GM23338 (cell line): ENCODE data around the gene EFNB2. TPM values are rescaled to one million over a fixed set of nuclear protein-coding genes. Genes with fewer than 3 reads are reported as not detected.
A peak's percentile ranks its signal among the peaks of the same experiment; 100 is the strongest.

Experiments
- ATAC-seq: fragments of 200-7000 bp; cut with Tn5 transposase; 3 replicates; pipeline ENCODE4 v1.9.1; 2020
- DNase-seq: peaks from one replicate; pipeline ENCODE4 v3.0.0-alpha.2; 2015; ENCODE audit warnings: low spot score
- H2AFZ ChIP-seq: fragments of 200-600 bp; sonication (generic); 2 replicates; pipeline ENCODE4 v1.8.0; 2016; ENCODE audit warnings: antibody characterized with exemption, mild to moderate bottlenecking, moderate library complexity
- H3F3A ChIP-seq: fragments of 200-600 bp; sonication (generic); replicated peaks from 2 replicates; pipeline ENCODE4 v1.8.0; 2017; ENCODE audit warnings: antibody characterized with exemption, mixed run types, low read depth
- H3K27ac ChIP-seq: fragments of 200-600 bp; sonication (generic); 2 replicates; pipeline ENCODE4 v1.6.1; 2016; ENCODE audit warnings: low read depth
- H3K27me3 ChIP-seq: fragments of 200-600 bp; sonication (generic); 2 replicates; pipeline ENCODE4 v1.8.0; 2016; ENCODE audit warnings: mild to moderate bottlenecking, mixed run types, moderate library complexity; ENCODE audit not compliant: insufficient read depth
- H3K36me3 ChIP-seq: fragments of 200-600 bp; sonication (generic); 2 replicates; pipeline ENCODE4 v1.8.0; 2016; ENCODE audit warnings: mild to moderate bottlenecking; ENCODE audit not compliant: insufficient read depth
- H3K4me1 ChIP-seq: fragments of 200-600 bp; sonication (generic); 2 replicates; pipeline ENCODE4 v1.8.0; 2016; ENCODE audit warnings: mild to moderate bottlenecking, moderate library complexity; ENCODE audit not compliant: insufficient read depth
- H3K4me2 ChIP-seq: fragments of 200-600 bp; sonication (generic); 2 replicates; pipeline ENCODE4 v1.7.1; 2017; ENCODE audit warnings: mixed run types
- H3K4me3 ChIP-seq: fragments of 200-600 bp; sonication (generic); 2 replicates; pipeline ENCODE4 v1.6.1; 2016; ENCODE audit warnings: mixed run types
- H3K79me2 ChIP-seq: fragments of 200-600 bp; sonication (generic); replicated peaks from 2 replicates; pipeline ENCODE4 v1.8.0; 2017; ENCODE audit warnings: mild to moderate bottlenecking; ENCODE audit not compliant: insufficient read depth
- H3K9me2 ChIP-seq: fragments of 200-600 bp; sonication (generic); 2 replicates; pipeline ENCODE4 v1.8.0; 2017; ENCODE audit not compliant: insufficient read depth
- H4K20me1 ChIP-seq: fragments of 200-600 bp; sonication (generic); replicated peaks from 2 replicates; pipeline ENCODE4 v1.8.0; 2017; ENCODE audit warnings: mild to moderate bottlenecking; ENCODE audit not compliant: insufficient read depth
- H3K27ac Mint-ChIP-seq: 2 replicates; pipeline ENCODE4 v1.8.0; 2020; ENCODE audit warnings: inconsistent platforms, mild to moderate bottlenecking, moderate library complexity, mixed read lengths
- H3K27me3 Mint-ChIP-seq: 3 replicates; pipeline ENCODE4 v1.8.0; 2022; ENCODE audit warnings: low read depth, mild to moderate bottlenecking, moderate library complexity, mixed read lengths, inconsistent platforms; ENCODE audit not compliant: insufficient read depth, poor library complexity
- H3K36me3 Mint-ChIP-seq: 3 replicates; pipeline ENCODE4 v1.8.0; 2021; ENCODE audit warnings: low read depth, mild to moderate bottlenecking, inconsistent platforms, moderate library complexity, mixed read lengths
- H3K4me1 Mint-ChIP-seq: 3 replicates; pipeline ENCODE4 v1.8.0; 2020; ENCODE audit warnings: mild to moderate bottlenecking, inconsistent platforms, mixed read lengths
- H3K4me3 Mint-ChIP-seq: 3 replicates; pipeline ENCODE4 v1.8.0; 2021; ENCODE audit warnings: moderate library complexity, mild to moderate bottlenecking, inconsistent platforms, mixed read lengths
- H3K9me3 Mint-ChIP-seq: 3 replicates; pipeline ENCODE4 v1.8.0; 2020; ENCODE audit warnings: moderate library complexity, mild to moderate bottlenecking, inconsistent platforms, mixed read lengths
- CREB1 ChIP-seq: fragments of 250-450 bp; sonication (Bioruptor Pico); IDR thresholded peaks from 2 replicates; pipeline ENCODE4 v1.5.0; 2020; ENCODE audit warnings: low read depth, mild to moderate bottlenecking, moderate library complexity
- EZH2 ChIP-seq: fragments of 200-600 bp; sonication (generic); IDR thresholded peaks from one replicate; pipeline ENCODE4 v1.8.0; 2017; ENCODE audit warnings: antibody characterized with exemption, mild to moderate bottlenecking, low read depth; ENCODE audit not compliant: unreplicated experiment
- EZH2phosphoT487 ChIP-seq: fragments of 200-600 bp; sonication (generic); IDR thresholded peaks from one replicate; pipeline ENCODE4 v1.8.1; 2018; ENCODE audit warnings: antibody characterized with exemption; ENCODE audit not compliant: unreplicated experiment
- JUNB ChIP-seq: IDR thresholded peaks from one replicate; pipeline ENCODE4 v1.6.1; 2016; ENCODE audit warnings: antibody characterized with exemption; ENCODE audit not compliant: unreplicated experiment
- NANOG ChIP-seq: IDR thresholded peaks from 2 replicates; pipeline ENCODE4 v1.6.1; 2016; ENCODE audit warnings: antibody characterized with exemption, borderline replicate concordance
- POLR2AphosphoS5 ChIP-seq: IDR thresholded peaks from 2 replicates; pipeline ENCODE4 v1.6.1; 2016; ENCODE audit warnings: antibody characterized with exemption, low read depth
- STAT1 ChIP-seq: IDR thresholded peaks from one replicate; pipeline ENCODE4 v1.6.1; 2016; ENCODE audit warnings: antibody characterized with exemption; ENCODE audit not compliant: unreplicated experiment
- ZNF114 ChIP-seq: fragments of 250-450 bp; sonication (Bioruptor Pico); IDR thresholded peaks from 2 replicates; pipeline ENCODE4 v1.5.0; 2020; ENCODE audit warnings: mild to moderate bottlenecking, moderate library complexity
- ZNF331 ChIP-seq: fragments of 250-450 bp; sonication (Bioruptor Pico); IDR thresholded peaks from 2 replicates; pipeline ENCODE4 v1.5.0; 2020; ENCODE audit warnings: low read depth, mild to moderate bottlenecking, moderate library complexity
- polyA plus RNA-seq: library from polyadenylated mRNA; unstranded; fragments of >200 nt; fragmentation: Nextera tagmentation; extraction: Ambion mirVana; gene quantifications from 2 replicates; pipeline ENCODE4 v1.2.1, GENCODE V29; 2016
- total RNA-seq: library from RNA; depleted of rRNA; stranded (reverse); fragments of >200 nt; shearing (Covaris generic); gene quantifications from 2 replicates; pipeline ENCODE4 v1.2.3, GENCODE V29; 2014
- TF ChIP-seq, protein P1 (sequence below): IDR thresholded peaks from one replicate; pipeline ENCODE4 v1.6.1; 2018; ENCODE audit warnings: antibody characterized with exemption; ENCODE audit not compliant: unreplicated experiment
- TF ChIP-seq, protein P2 (sequence below), 2 experiments: fragments of 200-600 bp in 1 of 2; sonication (generic) in 1 of 2; conservative IDR thresholded peaks; 2 replicates each; pipeline versions ENCODE4 v1.5.1 to v1.6.1; 2016 to 2017; ENCODE audit warnings: antibody characterized with exemption in 2 of 2, low read depth in 2 of 2, mild to moderate bottlenecking in 2 of 2, moderate library complexity in 1 of 2
- TF ChIP-seq, protein P3 (sequence below): fragments of 250-450 bp; sonication (Bioruptor Pico); IDR thresholded peaks from 2 replicates; pipeline ENCODE4 v1.5.0; 2020; ENCODE audit warnings: mild to moderate bottlenecking, moderate library complexity
- TF ChIP-seq, protein P4 (sequence below): IDR thresholded peaks from 2 replicates; pipeline ENCODE4 v1.6.1; 2016; ENCODE audit warnings: antibody characterized with exemption

EFNB2 gene
- total and polyA plus RNA-seq, 2 experiments from 2014 or later = 5.7 to 10.9 TPM

DNA sequence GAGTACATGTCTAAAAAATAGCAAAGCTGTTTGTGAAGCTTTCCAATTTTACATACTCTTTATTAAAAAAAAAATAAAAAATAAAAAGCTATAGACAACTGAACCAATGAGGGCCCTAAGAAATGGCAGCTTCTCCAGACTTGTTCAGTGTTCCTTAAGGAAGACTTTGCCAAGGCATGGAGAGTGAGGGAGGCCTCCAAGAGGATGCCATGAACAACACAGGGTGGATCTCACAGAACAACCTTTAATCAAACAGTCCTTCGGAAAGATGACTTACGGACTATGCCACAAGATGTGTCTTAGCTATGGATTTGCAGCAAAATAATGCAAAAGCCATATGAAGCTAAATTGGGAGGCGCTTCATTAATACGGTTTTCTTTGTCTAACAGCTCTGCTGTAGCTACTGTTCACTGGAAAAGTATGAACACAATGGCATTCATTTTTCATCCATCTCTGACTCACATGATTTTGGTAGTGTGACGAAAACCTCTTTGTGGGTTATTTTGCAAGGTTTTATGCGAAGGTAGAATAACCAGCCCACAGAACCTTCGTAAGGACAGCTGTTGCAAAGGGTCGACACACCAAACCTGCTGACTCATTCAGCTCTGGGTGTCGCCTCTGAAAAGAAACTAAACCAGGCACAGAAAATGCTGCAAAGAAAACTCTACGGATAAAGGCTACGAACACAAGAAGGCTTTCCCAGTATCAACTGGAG is 27.7 kb downstream of the EFNB2 start:
- peak; percentile 55 for ATAC-seq
- H3K27me3 Mint-ChIP-seq = no peaks in the 10 kb centered on the region
- Histone ChIP-seq H3K4me3 (no peak overlapping the region), H2AFZ (0 out of 2 replicates have a peak overlapping the region, but pooled peaks have one; percentile 2), H3K4me1 (peaks cover 23% of the 10 kb centered on the region), H3K9me2 (no peaks in the 10 kb centered on the region), H3K4me2 (peak overlapping the region; percentile 30; the same call in 1 of the 2 replicates), H3K36me3 (no peaks in the 10 kb centered on the region), H4K20me1 (no peaks in the 10 kb centered on the region), H3K27me3 (no peaks in the 10 kb centered on the region), H3K27ac (peak overlapping the region; percentile 50; the same call in 1 of the 2 replicates), H3K79me2 (peaks cover 52% of the 10 kb centered on the region), H3F3A (no peaks in the 10 kb centered on the region)
- no peaks in the 10 kb centered on the region for H3K9me3 Mint-ChIP-seq
- H3K4me3 Mint-ChIP-seq = no peak overlapping the region
- peak; percentile 48 for DNase-seq
- H3K36me3 Mint-ChIP-seq = peaks cover 17% of the 10 kb centered on the region; the same call in 2 of the 3 replicates
- H3K27ac Mint-ChIP-seq = peak overlapping the region; percentile 96
- H3K4me1 Mint-ChIP-seq = peaks cover 17% of the 10 kb centered on the region
- no peak for TF ChIP-seq EZH2
- TF ChIP-seq NANOG = no peak
- no peak for TF ChIP-seq POLR2AphosphoS5
- TF ChIP-seq, protein P1, sequence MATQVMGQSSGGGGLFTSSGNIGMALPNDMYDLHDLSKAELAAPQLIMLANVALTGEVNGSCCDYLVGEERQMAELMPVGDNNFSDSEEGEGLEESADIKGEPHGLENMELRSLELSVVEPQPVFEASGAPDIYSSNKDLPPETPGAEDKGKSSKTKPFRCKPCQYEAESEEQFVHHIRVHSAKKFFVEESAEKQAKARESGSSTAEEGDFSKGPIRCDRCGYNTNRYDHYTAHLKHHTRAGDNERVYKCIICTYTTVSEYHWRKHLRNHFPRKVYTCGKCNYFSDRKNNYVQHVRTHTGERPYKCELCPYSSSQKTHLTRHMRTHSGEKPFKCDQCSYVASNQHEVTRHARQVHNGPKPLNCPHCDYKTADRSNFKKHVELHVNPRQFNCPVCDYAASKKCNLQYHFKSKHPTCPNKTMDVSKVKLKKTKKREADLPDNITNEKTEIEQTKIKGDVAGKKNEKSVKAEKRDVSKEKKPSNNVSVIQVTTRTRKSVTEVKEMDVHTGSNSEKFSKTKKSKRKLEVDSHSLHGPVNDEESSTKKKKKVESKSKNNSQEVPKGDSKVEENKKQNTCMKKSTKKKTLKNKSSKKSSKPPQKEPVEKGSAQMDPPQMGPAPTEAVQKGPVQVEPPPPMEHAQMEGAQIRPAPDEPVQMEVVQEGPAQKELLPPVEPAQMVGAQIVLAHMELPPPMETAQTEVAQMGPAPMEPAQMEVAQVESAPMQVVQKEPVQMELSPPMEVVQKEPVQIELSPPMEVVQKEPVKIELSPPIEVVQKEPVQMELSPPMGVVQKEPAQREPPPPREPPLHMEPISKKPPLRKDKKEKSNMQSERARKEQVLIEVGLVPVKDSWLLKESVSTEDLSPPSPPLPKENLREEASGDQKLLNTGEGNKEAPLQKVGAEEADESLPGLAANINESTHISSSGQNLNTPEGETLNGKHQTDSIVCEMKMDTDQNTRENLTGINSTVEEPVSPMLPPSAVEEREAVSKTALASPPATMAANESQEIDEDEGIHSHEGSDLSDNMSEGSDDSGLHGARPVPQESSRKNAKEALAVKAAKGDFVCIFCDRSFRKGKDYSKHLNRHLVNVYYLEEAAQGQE = no peak
- TF ChIP-seq, protein P2, sequence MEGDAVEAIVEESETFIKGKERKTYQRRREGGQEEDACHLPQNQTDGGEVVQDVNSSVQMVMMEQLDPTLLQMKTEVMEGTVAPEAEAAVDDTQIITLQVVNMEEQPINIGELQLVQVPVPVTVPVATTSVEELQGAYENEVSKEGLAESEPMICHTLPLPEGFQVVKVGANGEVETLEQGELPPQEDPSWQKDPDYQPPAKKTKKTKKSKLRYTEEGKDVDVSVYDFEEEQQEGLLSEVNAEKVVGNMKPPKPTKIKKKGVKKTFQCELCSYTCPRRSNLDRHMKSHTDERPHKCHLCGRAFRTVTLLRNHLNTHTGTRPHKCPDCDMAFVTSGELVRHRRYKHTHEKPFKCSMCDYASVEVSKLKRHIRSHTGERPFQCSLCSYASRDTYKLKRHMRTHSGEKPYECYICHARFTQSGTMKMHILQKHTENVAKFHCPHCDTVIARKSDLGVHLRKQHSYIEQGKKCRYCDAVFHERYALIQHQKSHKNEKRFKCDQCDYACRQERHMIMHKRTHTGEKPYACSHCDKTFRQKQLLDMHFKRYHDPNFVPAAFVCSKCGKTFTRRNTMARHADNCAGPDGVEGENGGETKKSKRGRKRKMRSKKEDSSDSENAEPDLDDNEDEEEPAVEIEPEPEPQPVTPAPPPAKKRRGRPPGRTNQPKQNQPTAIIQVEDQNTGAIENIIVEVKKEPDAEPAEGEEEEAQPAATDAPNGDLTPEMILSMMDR (conservative IDR thresholded peaks at IDR 0.05; ENCODE audit: low read depth in 2 of 2) = no peak
- TF ChIP-seq JUNB = no peak
- TF ChIP-seq, protein P3, sequence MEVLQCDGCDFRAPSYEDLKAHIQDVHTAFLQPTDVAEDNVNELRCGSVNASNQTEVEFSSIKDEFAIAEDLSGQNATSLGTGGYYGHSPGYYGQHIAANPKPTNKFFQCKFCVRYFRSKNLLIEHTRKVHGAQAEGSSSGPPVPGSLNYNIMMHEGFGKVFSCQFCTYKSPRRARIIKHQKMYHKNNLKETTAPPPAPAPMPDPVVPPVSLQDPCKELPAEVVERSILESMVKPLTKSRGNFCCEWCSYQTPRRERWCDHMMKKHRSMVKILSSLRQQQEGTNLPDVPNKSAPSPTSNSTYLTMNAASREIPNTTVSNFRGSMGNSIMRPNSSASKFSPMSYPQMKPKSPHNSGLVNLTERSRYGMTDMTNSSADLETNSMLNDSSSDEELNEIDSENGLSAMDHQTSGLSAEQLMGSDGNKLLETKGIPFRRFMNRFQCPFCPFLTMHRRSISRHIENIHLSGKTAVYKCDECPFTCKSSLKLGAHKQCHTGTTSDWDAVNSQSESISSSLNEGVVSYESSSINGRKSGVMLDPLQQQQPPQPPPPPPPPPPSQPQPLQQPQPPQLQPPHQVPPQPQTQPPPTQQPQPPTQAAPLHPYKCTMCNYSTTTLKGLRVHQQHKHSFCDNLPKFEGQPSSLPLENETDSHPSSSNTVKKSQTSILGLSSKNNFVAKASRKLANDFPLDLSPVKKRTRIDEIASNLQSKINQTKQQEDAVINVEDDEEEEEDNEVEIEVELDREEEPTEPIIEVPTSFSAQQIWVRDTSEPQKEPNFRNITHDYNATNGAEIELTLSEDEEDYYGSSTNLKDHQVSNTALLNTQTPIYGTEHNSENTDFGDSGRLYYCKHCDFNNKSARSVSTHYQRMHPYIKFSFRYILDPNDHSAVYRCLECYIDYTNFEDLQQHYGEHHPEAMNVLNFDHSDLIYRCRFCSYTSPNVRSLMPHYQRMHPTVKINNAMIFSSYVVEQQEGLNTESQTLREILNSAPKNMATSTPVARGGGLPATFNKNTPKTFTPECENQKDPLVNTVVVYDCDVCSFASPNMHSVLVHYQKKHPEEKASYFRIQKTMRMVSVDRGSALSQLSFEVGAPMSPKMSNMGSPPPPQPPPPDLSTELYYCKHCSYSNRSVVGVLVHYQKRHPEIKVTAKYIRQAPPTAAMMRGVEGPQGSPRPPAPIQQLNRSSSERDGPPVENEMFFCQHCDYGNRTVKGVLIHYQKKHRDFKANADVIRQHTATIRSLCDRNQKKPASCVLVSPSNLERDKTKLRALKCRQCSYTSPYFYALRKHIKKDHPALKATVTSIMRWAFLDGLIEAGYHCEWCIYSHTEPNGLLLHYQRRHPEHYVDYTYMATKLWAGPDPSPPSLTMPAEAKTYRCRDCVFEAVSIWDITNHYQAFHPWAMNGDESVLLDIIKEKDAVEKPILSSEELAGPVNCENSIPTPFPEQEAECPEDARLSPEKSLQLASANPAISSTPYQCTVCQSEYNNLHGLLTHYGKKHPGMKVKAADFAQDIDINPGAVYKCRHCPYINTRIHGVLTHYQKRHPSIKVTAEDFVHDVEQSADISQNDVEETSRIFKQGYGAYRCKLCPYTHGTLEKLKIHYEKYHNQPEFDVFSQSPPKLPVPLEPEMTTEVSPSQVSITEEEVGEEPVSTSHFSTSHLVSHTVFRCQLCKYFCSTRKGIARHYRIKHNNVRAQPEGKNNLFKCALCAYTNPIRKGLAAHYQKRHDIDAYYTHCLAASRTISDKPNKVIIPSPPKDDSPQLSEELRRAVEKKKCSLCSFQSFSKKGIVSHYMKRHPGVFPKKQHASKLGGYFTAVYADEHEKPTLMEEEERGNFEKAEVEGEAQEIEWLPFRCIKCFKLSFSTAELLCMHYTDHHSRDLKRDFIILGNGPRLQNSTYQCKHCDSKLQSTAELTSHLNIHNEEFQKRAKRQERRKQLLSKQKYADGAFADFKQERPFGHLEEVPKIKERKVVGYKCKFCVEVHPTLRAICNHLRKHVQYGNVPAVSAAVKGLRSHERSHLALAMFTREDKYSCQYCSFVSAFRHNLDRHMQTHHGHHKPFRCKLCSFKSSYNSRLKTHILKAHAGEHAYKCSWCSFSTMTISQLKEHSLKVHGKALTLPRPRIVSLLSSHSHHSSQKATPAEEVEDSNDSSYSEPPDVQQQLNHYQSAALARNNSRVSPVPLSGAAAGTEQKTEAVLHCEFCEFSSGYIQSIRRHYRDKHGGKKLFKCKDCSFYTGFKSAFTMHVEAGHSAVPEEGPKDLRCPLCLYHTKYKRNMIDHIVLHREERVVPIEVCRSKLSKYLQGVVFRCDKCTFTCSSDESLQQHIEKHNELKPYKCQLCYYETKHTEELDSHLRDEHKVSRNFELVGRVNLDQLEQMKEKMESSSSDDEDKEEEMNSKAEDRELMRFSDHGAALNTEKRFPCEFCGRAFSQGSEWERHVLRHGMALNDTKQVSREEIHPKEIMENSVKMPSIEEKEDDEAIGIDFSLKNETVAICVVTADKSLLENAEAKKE (CRISPR knock-in tag) = no peak
- TF ChIP-seq, protein P4, sequence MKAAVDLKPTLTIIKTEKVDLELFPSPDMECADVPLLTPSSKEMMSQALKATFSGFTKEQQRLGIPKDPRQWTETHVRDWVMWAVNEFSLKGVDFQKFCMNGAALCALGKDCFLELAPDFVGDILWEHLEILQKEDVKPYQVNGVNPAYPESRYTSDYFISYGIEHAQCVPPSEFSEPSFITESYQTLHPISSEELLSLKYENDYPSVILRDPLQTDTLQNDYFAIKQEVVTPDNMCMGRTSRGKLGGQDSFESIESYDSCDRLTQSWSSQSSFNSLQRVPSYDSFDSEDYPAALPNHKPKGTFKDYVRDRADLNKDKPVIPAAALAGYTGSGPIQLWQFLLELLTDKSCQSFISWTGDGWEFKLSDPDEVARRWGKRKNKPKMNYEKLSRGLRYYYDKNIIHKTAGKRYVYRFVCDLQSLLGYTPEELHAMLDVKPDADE = no peak
- no peak for TF ChIP-seq EZH2phosphoT487
- no peak for TF ChIP-seq CREB1 (CRISPR knock-in tag)
- no peak for TF ChIP-seq ZNF114
- no peak for TF ChIP-seq STAT1
- TF ChIP-seq ZNF331 (CRISPR knock-in tag) = no peak
